Measurements from ENCODE around the gene PLEKHG5.

The PLEKHG5 gene

GRCh38 chr1:6484826-6485167 is 6.7 kb downstream of the PLEKHG5 start:
- no peak for DNase-seq (ENCODE audit: low read depth)
- TF ChIP-seq CTCF (IDR thresholded peaks at IDR 0.05; ENCODE audit: low read depth, low read length) (no peak), MAX (IDR thresholded peaks at IDR 0.05; ENCODE audit: low read depth, low read length) (no peak), MYC (IDR thresholded peaks at IDR 0.05; ENCODE audit: low read depth, low read length) (no peak), POLR2A (IDR thresholded peaks at IDR 0.05; ENCODE audit: extremely low read depth, insufficient read length) (no peak)
- H3K4me3 ChIP-seq (ENCODE audit: low read depth, low read length): no peak overlapping the region

GRCh38 chr1:6483761-6484117 is 7.7 kb downstream of the PLEKHG5 start:
- DNase-seq (ENCODE audit: low read depth): no peak
- H3K4me3 ChIP-seq (ENCODE audit: low read depth, low read length): no peak overlapping the region
- TF ChIP-seq POLR2A (IDR thresholded peaks at IDR 0.05; ENCODE audit: extremely low read depth, insufficient read length) (no peak), MYC (IDR thresholded peaks at IDR 0.05; ENCODE audit: low read depth, low read length) (no peak), CTCF (IDR thresholded peaks at IDR 0.05; ENCODE audit: low read depth, low read length) (no peak), MAX (IDR thresholded peaks at IDR 0.05; ENCODE audit: low read depth, low read length) (no peak)

- DNase-seq (ENCODE audit: low read depth): no peak
- no peak overlapping the region for H3K4me3 ChIP-seq (ENCODE audit: low read depth, low read length)
- TF ChIP-seq POLR2A (IDR thresholded peaks at IDR 0.05; ENCODE audit: extremely low read depth, insufficient read length) (no peak), CTCF (IDR thresholded peaks at IDR 0.05; ENCODE audit: low read depth, low read length) (no peak), MAX (IDR thresholded peaks at IDR 0.05; ENCODE audit: low read depth, low read length) (no peak), MYC (IDR thresholded peaks at IDR 0.05; ENCODE audit: low read depth, low read length) (no peak)
Measured at GRCh38 chr1:6483017-6483760, 8.3 kb downstream of the PLEKHG5 start.

GRCh38 chr1:6481820-6482219 is 9.6 kb downstream of the PLEKHG5 start:
- no peak overlapping the region for H3K4me3 ChIP-seq (ENCODE audit: low read depth, low read length)
- DNase-seq (ENCODE audit: low read depth): no peak
- TF ChIP-seq POLR2A (IDR thresholded peaks at IDR 0.05; ENCODE audit: extremely low read depth, insufficient read length): no peak
- TF ChIP-seq CTCF (IDR thresholded peaks at IDR 0.05; ENCODE audit: low read depth, low read length): no peak
- TF ChIP-seq MAX (IDR thresholded peaks at IDR 0.05; ENCODE audit: low read depth, low read length): no peak
- TF ChIP-seq MYC (IDR thresholded peaks at IDR 0.05; ENCODE audit: low read depth, low read length): no peak

- DNase-seq (ENCODE audit: low read depth): no peak
- H3K4me3 ChIP-seq (ENCODE audit: low read depth, low read length): no peak overlapping the region
- TF ChIP-seq POLR2A (IDR thresholded peaks at IDR 0.05; ENCODE audit: extremely low read depth, insufficient read length) (no peak), CTCF (IDR thresholded peaks at IDR 0.05; ENCODE audit: low read depth, low read length) (no peak), MYC (IDR thresholded peaks at IDR 0.05; ENCODE audit: low read depth, low read length) (no peak), MAX (IDR thresholded peaks at IDR 0.05; ENCODE audit: low read depth, low read length) (no peak)
Measured at GRCh38 chr1:6477039-6477820, 14.2 kb downstream of the PLEKHG5 start.

Data from NB4 (cell line).